MG63 (cell line): ENCODE results near the gene GNGT1. TPM values are rescaled to one million over a fixed set of nuclear protein-coding genes. Genes with fewer than 3 reads are reported as not detected.
A peak's percentile ranks its signal among the peaks of the same experiment; 100 is the strongest.
"Not testable (repeated sequence)": the region's sequence is repeated elsewhere in the genome, so short reads cannot be mapped to it uniquely, and the experiment has no call there.

Experiments
- DNase-seq: peaks from one replicate; pipeline ENCODE4 v3.0.0-alpha.2; 2020
- H3K27me3 ChIP-seq: fragments of 250-450 bp; sonication (Bioruptor Pico); 2 replicates; pipeline ENCODE4 v1.5.1; 2020; ENCODE audit warnings: mild to moderate bottlenecking, moderate library complexity
- H3K36me3 ChIP-seq: fragments of 250-450 bp; sonication (Bioruptor Pico); 2 replicates; pipeline ENCODE4 v1.5.1; 2020; ENCODE audit warnings: mild to moderate bottlenecking, moderate library complexity
- H3K4me3 ChIP-seq: fragments of 250-450 bp; sonication (Bioruptor Pico); 2 replicates; pipeline ENCODE4 v1.5.1; 2020; ENCODE audit warnings: mild to moderate bottlenecking, moderate library complexity
- H3K9me3 ChIP-seq: fragments of 250-450 bp; sonication (Bioruptor Pico); 2 replicates; pipeline ENCODE4 v1.5.1; 2020; ENCODE audit warnings: mild to moderate bottlenecking, moderate library complexity
- total RNA-seq: library from RNA; depleted of rRNA; stranded (reverse); fragments of >200 nt; shearing (Covaris generic); gene quantifications from 2 replicates; pipeline ENCODE4 v1.2.3, GENCODE V29; 2014; ENCODE audit warnings: low replicate concordance

GNGT1 gene
- total RNA-seq, 1 experiment from 2014 or later = not detected

GRCh38 chr7:93894966-93895640 is 11.3 kb upstream of the GNGT1 start:
- no peak for DNase-seq

GRCh38 chr7:93895859-93896600 is 10.3 kb upstream of the GNGT1 start:
- H3K36me3 ChIP-seq = no peaks in the 10 kb centered on the region
- no peaks in the 10 kb centered on the region for H3K27me3 ChIP-seq
- H3K4me3 ChIP-seq = no peak overlapping the region
- no peak for DNase-seq
- H3K9me3 ChIP-seq = no peaks in the 10 kb centered on the region

More at GRCh38 chr7:93894966-93895640, 11.3 kb upstream of the GNGT1 start:
- H3K27me3 ChIP-seq = no peaks in the 10 kb centered on the region
- H3K36me3 ChIP-seq = no peaks in the 10 kb centered on the region
- no peak overlapping the region for H3K4me3 ChIP-seq
- H3K9me3 ChIP-seq = no peaks in the 10 kb centered on the region

GRCh38 chr7:93897680-93898079 is 8.7 kb upstream of the GNGT1 start:
- H3K9me3 ChIP-seq = no peaks in the 10 kb centered on the region
- no peak overlapping the region for H3K4me3 ChIP-seq
- no peak for DNase-seq
- H3K36me3 ChIP-seq = no peaks in the 10 kb centered on the region
- no peaks in the 10 kb centered on the region for H3K27me3 ChIP-seq

GRCh38 chr7:93902777-93903423 is 3.5 kb upstream of the GNGT1 start:
- Histone ChIP-seq H3K36me3 (no peaks in the 10 kb centered on the region), H3K9me3 (no peaks in the 10 kb centered on the region), H3K27me3 (no peaks in the 10 kb centered on the region), H3K4me3 (no peak overlapping the region)
- no peak for DNase-seq

- peak; percentile 32 for DNase-seq
- no peaks in the 10 kb centered on the region for H3K27me3 ChIP-seq
- no peaks in the 10 kb centered on the region for H3K9me3 ChIP-seq
- H3K36me3 ChIP-seq = no peaks in the 10 kb centered on the region
- no peak overlapping the region for H3K4me3 ChIP-seq
Observed at GRCh38 chr7:93910076-93910994, 4.0 kb downstream of the GNGT1 start.

GRCh38 chr7:93911242-93911641 is 4.9 kb downstream of the GNGT1 start:
- H3K27me3 ChIP-seq, H3K9me3 ChIP-seq, DNase-seq, H3K4me3 ChIP-seq, H3K36me3 ChIP-seq: not testable (repeated sequence)

GRCh38 chr7:93911661-93912060 is 5.3 kb downstream of the GNGT1 start:
- DNase-seq, H3K9me3 ChIP-seq, H3K27me3 ChIP-seq, H3K4me3 ChIP-seq, H3K36me3 ChIP-seq: not testable (repeated sequence)

GRCh38 chr7:93913197-93913596 is 6.8 kb downstream of the GNGT1 start:
- no peaks in the 10 kb centered on the region for H3K27me3 ChIP-seq
- H3K4me3 ChIP-seq = no peak overlapping the region
- H3K9me3 ChIP-seq = no peaks in the 10 kb centered on the region
- no peaks in the 10 kb centered on the region for H3K36me3 ChIP-seq
- no peak for DNase-seq

- DNase-seq = no peak
- Histone ChIP-seq H3K36me3 (no peaks in the 10 kb centered on the region), H3K9me3 (no peaks in the 10 kb centered on the region), H3K27me3 (no peaks in the 10 kb centered on the region), H3K4me3 (no peak overlapping the region)
Observed at GRCh38 chr7:93914581-93915066, 8.3 kb downstream of the GNGT1 start.

GRCh38 chr7:93915206-93915842 is 9.0 kb downstream of the GNGT1 start:
- H3K36me3 ChIP-seq, H3K4me3 ChIP-seq, H3K9me3 ChIP-seq, DNase-seq, H3K27me3 ChIP-seq: not testable (repeated sequence)

GRCh38 chr7:93915888-93916287 is 9.5 kb downstream of the GNGT1 start:
- not testable (repeated sequence) for H3K27me3 ChIP-seq, DNase-seq, H3K4me3 ChIP-seq, H3K36me3 ChIP-seq, H3K9me3 ChIP-seq

GRCh38 chr7:93916315-93916714 is 9.9 kb downstream of the GNGT1 start:
- not testable (repeated sequence) for H3K27me3 ChIP-seq, H3K36me3 ChIP-seq, H3K4me3 ChIP-seq, H3K9me3 ChIP-seq, DNase-seq

- Histone ChIP-seq H3K9me3 (no peaks in the 10 kb centered on the region), H3K36me3 (no peaks in the 10 kb centered on the region), H3K4me3 (peak overlapping the region; percentile 63), H3K27me3 (no peaks in the 10 kb centered on the region)
- no peak for DNase-seq
Observed at GRCh38 chr7:93920496-93921182, 14.3 kb downstream of the GNGT1 start.

- H3K4me3 ChIP-seq = peak overlapping the region; percentile 63
- 0 out of 2 replicates have a peak, but pooled peaks cover 1% of the 10 kb centered on the region for H3K36me3 ChIP-seq
- H3K27me3 ChIP-seq = no peaks in the 10 kb centered on the region
- H3K9me3 ChIP-seq = no peaks in the 10 kb centered on the region
- no peak for DNase-seq
Observed at GRCh38 chr7:93921186-93921585, 14.8 kb downstream of the GNGT1 start.
